ENCODE results near the gene CEP70. TPM values are rescaled to one million over a fixed set of nuclear protein-coding genes. Genes with fewer than 3 reads are reported as not detected.

The CEP70 gene
- total RNA-seq, 1 experiment from 2014 or later = 64.5 TPM

DNA sequence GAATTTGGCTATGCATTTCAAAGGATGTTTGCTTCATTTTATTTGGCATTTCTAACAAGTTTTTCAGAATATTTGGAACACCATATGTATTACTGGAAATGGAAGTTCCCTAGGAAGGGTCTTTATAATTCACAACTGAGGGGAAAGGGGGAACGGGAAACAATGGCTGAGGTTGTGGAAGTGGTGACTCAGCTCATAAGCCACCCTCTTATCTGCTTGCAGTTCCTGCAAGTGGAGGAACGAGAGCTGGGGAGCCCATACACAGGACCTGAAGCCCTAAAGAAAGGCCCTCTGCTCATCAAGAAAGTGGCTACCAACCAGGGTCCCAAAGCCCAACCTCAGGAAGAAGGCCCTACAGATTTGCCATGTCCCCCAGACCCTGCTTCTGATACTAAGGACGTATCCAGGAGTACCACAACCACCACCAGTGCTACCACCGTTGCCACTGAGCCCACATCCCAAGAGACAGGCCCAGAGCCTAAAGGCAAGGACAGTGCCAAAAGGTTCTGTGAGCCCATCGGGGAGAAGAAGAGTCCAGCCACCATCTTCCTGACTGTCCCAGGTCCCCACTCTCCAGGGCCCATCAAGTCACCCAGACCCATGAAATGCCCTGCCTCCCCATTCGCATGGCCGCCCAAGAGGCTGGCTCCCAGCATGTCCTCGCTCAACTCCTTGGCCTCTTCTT, 121.8 kb downstream of the CEP70 start:
- intact Hi-C loops (cut with micrococcal nuclease; ENCODE audit: unreplicated experiment) = no loop called here
- Histone ChIP-seq H3K4me1 (ENCODE audit: control insufficient read depth, insufficient read depth, low read length) (no peaks in the 10 kb centered on the region), H3K9me3 (ENCODE audit: control insufficient read depth, insufficient read depth, low read depth, low read length) (no peaks in the 10 kb centered on the region)

GRCh38 chr3:138471481-138471880, 122.6 kb downstream of the CEP70 start:
- ChIA-PET POLR2A (no interaction called here), CTCF (no interaction called here)
- BruUV-seq (replicated peaks) = no TSS peak
- in situ Hi-C loops (cut with HindIII; ENCODE audit: low pct_unique_long_range_greater_than_20kb, low sequenced_read_pairs) (no loop called here), intact Hi-C loops (cut with micrococcal nuclease; ENCODE audit: unreplicated experiment) (no loop called here)
- Histone ChIP-seq H3K36me3 (ENCODE audit: control insufficient read depth, insufficient read depth, low read length) (no peaks in the 10 kb centered on the region), H3K27ac (ENCODE audit: low read length) (no peak overlapping the region), H3K4me3 (ENCODE audit: low read depth in 2 of 2, low read length in 2 of 2) (no peak overlapping the region), H3K27me3 (ENCODE audit: control insufficient read depth, insufficient read depth, low read length) (no peaks in the 10 kb centered on the region), H3K9me3 (ENCODE audit: control insufficient read depth, insufficient read depth, low read depth, low read length) (no peaks in the 10 kb centered on the region), H3K4me1 (ENCODE audit: control insufficient read depth, insufficient read depth, low read length) (no peaks in the 10 kb centered on the region)
- ATAC-seq = no peak
- TF ChIP-seq TCF7L2 (IDR thresholded peaks at IDR 0.05; ENCODE audit: low read depth, low read length) = no peak
- no peak for TF ChIP-seq CTCF (IDR thresholded peaks at IDR 0.05)
- TF ChIP-seq SIN3A (IDR thresholded peaks at IDR 0.05; ENCODE audit: borderline replicate concordance, insufficient read depth, low read depth, low read length) = no peak
- no peak for DNase-seq (ENCODE audit: low read depth, low spot score)

More for the DNA sequence above, 121.8 kb downstream of the CEP70 start:
- no peaks in the 10 kb centered on the region for H3K36me3 ChIP-seq (ENCODE audit: control insufficient read depth, insufficient read depth, low read length)
- no peak overlapping the region for H3K27ac ChIP-seq (ENCODE audit: low read length)
- no TSS peak for BruUV-seq (replicated peaks)
- H3K27me3 ChIP-seq (ENCODE audit: control insufficient read depth, insufficient read depth, low read length) = no peaks in the 10 kb centered on the region
- H3K4me3 ChIP-seq (ENCODE audit: low read depth in 2 of 2, low read length in 2 of 2) = no peak overlapping the region
- ATAC-seq = no peak
- ChIA-PET POLR2A (no interaction called here), CTCF (no interaction called here)
- TF ChIP-seq SIN3A (IDR thresholded peaks at IDR 0.05; ENCODE audit: borderline replicate concordance, insufficient read depth, low read depth, low read length) (no peak), POLR2AphosphoS5 (IDR thresholded peaks at IDR 0.05; ENCODE audit: low read depth, low read length) (no peak), CTCF (IDR thresholded peaks at IDR 0.05) (no peak), REST (IDR thresholded peaks at IDR 0.05; ENCODE audit: insufficient read depth in 1 of 2, low read depth in 2 of 2, low read length in 1 of 2) (no peak), TCF7L2 (IDR thresholded peaks at IDR 0.05; ENCODE audit: low read depth, low read length) (no peak)
- in situ Hi-C loops (cut with HindIII; ENCODE audit: low pct_unique_long_range_greater_than_20kb, low sequenced_read_pairs) = no loop called here
- no peak for DNase-seq (ENCODE audit: low read depth, low spot score)
